HG02610 (cell line): Measurements from ENCODE around the gene ATP5F1D.

Experiments
- ATAC-seq: cut with Tn5 transposase; IDR thresholded peaks from one replicate; pipeline ENCODE4 v1.9.1; 2021; ENCODE audit warnings: mild to moderate bottlenecking, moderate library complexity; ENCODE audit not compliant: unreplicated experiment

ATP5F1D gene

GRCh38 chr19:1256646-1257474 lies 15.3 kb downstream of the ATP5F1D start:
- ATAC-seq = no peak

DNA sequence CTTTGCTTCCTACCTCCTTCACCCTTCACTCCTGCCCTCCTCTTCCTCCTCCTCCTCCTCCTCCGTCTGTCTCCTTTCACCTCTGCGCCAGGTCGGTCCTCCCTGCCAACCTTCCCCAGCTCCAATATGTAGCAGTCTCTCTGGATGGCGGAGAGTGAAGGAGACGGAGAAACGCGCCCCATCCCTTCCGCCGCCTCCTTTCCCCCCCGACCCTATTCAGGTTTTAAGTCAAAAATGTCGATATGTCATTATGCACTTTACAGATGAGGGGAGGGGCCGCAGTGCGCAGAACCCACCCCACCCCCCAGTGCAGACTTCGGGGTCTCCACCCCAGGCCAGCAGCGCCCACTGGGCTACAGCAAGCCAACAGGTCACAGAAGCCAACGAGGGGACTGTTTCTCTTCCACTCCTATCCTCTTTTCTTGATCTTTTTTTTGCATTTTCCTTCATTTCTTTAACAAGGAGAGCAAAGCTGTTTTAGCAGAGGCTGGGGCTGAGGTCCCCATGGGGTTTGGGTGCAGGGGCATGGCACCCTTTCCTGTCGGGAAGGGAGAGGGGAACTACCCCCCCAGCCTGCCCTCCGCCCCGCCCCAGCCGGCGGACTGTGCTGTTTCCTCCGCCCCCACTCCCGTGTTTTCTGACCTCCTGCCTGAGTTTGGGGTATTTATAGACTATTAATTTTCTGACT lies 16.1 kb downstream of the ATP5F1D start:
- no peak for ATAC-seq

DNA sequence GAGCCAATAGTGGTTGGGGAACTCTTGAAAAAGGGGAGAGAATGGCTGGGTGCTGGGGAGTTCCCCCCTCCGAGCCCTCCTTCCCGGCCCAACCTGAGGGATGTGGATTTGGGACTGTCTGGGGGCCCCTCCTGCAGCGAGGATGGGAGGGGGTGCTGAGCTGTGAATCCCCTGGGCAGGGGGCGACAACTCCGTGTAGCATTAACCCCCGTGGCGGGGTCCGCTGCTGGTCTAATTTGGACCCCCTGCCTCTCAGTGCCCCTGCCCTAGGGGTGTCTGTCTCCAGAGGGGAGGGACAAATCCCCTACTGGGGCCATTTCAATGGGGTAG lies 16.6 kb downstream of the ATP5F1D start:
- ATAC-seq = no peak

DNA sequence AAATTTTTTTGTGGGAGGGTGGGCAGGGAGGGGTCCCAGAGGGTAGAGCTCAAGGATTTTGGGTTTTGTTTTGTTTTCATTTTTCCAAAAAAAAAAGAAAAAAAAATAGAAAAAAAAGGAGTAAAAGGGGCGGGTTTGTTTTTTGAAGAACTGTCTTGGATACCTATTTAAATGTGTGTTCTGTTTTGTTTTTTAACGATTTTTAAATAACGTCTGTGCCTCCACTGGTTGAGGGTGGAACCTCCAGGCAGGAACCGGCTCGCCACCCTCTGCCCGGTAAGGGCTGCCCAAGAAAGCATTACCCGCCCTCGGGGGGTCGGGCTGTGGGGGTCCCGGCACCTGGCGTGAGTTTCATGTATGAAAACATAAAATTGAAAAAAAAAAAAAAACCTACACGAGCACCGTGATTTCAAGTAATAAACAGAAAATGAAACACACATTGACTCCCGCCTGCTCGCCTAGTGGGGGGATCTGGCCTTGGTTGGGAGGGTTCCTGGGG lies 17.2 kb downstream of the ATP5F1D start:
- ATAC-seq = no peak

DNA sequence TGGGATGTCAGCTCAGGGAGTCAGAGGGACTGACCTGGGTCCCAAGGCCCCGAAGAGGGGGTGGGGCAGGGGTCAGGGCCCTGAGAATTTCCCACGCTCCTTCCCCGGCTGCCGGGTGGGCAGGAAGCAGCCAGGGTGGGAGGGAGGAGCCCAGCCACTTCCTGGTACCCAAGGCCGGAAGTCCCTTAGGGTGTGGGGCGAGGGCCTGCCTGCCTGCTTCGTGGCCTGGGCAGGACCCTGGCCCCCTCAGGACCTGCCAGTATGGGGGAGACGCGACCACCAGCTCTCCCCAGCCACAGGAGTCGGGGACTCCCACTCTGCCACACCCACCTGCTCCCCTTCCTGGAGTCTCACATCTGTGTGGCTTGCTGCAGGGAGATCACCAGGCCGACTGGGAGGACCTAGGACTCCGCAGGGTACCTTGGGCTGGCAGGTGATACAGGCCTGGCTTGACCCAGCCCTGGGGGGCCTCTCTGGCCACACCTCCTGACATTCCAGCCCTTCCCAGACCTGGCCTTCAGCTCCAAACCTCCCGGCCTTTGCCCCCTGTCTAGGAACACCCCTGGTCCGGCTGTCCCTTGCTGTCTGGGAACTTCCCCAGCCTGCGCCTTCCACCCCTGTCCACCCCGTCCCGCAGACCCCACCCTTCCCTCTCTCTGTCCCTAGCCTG lies 17.8 kb downstream of the ATP5F1D start:
- no peak for ATAC-seq

DNA sequence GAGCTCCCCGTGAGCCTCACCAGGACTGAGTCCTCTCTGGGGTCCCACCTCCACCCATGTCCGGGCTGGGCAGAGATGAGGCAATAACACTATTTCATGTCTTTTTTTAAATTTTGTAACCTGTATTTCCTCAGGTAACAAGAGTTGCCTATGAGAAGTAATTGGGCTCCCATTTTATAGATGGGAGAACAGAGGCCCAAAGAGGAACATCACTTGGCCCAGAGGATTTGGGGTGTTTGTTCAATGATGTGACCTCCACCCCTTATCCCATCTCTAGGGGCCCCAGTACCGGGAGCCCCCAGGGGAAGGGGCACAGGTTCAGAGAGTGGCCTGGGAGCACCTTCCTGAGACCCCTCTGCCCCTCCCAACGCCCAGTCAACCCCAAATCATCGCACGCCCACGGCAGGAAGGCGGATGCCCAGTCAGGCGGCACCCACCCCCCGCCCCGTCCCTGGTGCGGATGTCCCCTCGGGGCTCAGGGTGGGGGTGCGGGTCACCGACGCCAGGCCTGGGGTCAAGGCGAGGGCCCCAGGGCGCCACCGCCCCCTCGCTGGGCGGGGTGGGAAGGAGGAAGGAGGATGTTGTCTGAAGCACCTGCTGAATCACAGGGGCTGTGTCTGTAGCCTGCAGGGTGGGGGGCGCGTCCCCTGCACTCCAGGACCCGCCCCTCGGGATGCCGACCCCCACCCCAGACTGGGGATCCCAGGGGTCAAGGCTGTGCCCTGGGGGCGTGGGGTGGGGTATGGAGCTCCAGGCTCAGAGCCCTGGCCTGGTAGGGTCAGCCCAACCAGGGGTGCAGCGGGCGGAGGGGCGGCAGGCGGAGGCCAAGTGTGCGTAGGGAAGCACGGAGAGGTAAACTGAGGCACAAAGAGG lies 18.6 kb downstream of the ATP5F1D start:
- ATAC-seq = peak; percentile 3

DNA sequence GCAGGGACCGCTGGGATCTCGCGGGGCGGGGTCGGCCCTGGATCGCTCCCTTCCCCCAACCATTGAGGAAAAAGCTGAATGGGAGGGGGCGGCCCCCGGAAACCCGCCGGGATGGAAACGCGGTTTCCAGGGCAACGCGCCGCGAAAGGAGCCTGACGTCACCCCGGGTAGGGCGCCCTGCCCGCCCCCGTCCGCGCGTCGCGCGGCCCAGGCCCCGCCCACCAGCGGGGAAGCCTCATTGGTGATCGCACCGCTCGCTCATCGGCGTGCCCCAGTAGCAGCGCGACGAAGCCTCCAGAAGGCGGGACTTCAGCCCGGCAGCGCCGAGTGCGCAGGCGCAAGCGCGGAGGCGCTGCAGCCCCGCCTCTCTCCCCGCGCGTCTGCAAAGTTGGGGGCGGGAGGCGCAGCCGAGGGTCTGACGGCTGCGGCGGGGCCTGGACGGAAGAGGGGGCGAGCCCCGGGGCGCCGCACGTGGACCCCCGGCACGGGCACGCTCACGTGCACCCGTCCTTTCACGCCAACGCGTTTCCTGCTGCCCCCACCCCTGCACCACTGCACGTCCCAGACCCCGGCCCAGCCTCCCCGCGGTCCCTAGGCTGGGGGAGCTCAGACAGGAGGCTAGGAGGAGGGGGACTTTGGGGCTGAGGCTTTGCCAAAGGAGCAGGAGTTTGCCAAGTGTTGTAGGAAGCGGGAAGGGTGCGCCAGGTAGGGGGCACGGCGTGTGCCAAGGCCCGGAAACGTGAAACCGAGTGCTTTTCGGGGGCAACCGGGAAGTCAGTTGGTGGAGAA lies 19.4 kb downstream of the ATP5F1D start:
- peak; percentile 59 for ATAC-seq

DNA sequence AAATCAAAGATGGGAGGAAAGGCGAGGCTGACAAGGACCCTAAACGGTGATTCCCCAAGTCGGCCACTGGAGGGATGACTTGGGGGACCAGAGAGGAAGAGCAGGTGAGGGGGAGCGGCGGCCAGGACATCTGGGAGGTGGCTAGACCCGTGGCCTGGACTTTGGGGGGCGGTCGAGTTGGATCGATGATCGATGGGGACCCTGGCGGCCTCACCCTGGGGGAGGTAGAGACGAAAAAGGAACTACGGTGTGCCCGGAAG lies 19.9 kb downstream of the ATP5F1D start:
- no peak for ATAC-seq

GRCh38 chr19:1261798-1262622 lies 20.5 kb downstream of the ATP5F1D start:
- ATAC-seq = no peak

GRCh38 chr19:1262623-1263123 lies 21.1 kb downstream of the ATP5F1D start:
- no peak for ATAC-seq

GRCh38 chr19:1263188-1263587 lies 21.6 kb downstream of the ATP5F1D start:
- ATAC-seq = no peak

DNA sequence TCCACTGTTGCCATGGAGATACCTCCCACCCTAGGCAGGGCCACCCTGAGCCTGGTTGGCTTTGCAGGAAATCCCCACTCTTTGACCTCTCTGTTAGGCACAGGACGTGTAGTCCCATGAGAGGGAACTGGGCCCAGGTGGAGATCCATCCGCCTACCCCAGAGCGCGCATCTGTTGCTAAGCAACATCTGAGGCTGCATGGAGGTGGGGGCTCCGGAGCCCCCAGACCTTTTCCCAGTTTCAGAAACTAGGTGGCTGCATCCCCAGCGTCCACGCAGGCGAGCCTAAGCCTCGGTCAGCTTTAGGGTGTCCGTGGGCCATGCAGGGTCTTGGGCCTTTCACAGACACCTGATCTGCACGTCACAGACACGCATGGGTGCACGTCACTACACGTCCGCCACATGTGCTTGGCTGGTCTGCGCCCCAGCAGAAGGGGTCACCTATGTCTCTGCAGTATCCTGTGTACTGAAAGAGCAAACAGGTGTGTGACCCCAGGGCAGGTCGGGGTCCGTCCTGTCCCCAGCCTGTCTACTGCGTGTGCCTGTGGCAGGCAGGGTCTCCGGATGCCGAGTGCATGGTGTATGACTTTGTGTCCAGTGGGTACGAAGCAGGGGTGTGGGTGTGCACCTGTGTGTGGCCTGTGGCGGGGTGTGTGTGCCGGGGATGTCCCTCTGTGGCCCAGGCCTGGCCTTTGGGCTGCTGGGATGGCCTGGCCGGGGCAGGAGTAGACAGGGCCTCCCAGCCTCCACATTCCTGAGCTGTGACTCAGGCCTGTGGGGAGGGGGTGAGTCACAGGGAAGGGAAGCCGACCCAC lies 23.5 kb downstream of the ATP5F1D start:
- ATAC-seq = no peak

DNA sequence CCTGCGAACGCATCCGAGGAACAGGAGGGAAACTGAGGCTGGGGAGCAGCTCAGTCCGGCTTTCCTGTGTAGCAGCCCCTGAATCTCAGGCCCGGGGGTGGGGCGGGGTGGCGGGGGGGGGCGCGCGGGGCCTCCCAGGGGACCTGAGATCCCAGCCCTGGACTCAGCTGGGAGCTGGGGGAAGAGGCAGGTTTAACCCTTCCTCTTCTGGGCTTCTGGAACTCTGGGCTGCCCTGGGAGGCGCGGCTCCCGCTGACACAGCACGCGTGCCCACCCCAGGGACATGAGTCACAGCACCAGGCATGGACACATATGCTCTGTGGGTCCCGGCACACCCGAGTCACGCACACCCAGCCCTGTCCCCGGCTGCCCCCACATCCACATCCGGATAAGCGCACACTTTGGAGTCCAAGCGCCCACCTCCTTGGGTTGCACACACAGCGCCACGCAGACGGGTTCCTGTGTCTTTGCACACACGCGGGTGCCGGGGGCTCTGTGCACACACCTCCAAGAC lies 24.1 kb downstream of the ATP5F1D start:
- ATAC-seq = no peak

DNA sequence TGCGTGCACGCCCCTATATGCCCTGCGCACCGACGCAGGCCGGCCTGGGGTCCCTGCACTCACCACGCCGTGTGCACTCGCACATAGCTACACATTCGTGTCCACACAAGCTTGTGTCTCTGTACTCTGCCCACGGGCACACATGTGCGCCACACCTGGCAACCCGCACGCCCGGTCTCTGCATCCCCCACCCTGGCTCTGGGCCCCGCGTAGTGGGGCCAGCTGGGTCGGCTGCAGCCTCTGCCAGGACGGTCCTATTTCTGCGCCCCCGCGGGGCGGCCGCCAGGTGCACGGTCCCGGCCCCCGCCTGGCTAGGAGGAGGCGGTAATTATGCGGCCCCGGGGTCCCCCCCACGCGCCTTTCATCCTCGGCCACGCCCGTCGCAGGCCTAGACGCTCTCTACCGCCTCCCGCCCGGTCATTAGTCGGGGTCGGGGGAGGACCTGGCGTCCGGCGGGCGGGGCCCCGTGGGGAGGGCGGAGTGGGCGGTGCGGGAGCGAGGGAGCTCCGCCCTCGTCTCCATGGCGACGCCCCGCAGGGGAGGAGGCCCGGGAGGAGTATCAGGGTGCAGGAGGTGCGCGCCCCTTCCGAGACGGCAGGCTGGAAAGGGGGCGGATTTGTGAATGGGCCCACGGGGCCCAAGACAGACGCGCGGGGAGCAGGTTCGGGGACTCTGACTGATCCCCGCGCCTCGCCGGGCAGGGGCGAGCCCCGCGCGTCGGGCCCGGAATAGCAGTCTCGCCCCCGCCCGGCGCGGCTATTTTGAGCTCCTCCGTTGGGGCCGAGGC lies 24.8 kb downstream of the ATP5F1D start:
- ATAC-seq = peak; percentile 23

GRCh38 chr19:1266916-1267476 lies 25.4 kb downstream of the ATP5F1D start:
- ATAC-seq = peak; percentile 18

- no peak for ATAC-seq
Measured at GRCh38 chr19:1267477-1268225, 26.1 kb downstream of the ATP5F1D start.
